Left ventricle myocardium superior (tissue), 1 donor: Measurements from ENCODE around the gene CAPZA1. TPM values are rescaled to one million over a fixed set of nuclear protein-coding genes. Genes with fewer than 3 reads are reported as not detected.

Source experiments
- ATAC-seq: fragments of 200-7000 bp; cut with Tn5 transposase; one replicate; pipeline ENCODE4 v1.9.1; 2020; ENCODE audit warnings: mild to moderate bottlenecking, moderate library complexity
- DNase-seq: peaks from one replicate; pipeline ENCODE4 v3.0.0-alpha.2; 2020
- intact Hi-C: fragments of 100-400 bp; cut with micrococcal nuclease; formaldehyde crosslinking; loops from one replicate; pipeline ENCODE4 v1.11.0; 2022
- total RNA-seq: library from RNA; stranded (reverse); fragmentation: NEBNext Ultra II Directional; extraction: Animal tissue kit (Norgen Biotek cat#: 25700); gene quantifications from one replicate; pipeline ENCODE4 v1.2.1, GENCODE V29; 2021
- donor health status: DM: no; HTN: yes; CAD: no; lungs with severe emphysema.

The CAPZA1 gene
- total RNA-seq, 1 donor from 2014 or later, result 24.1 TPM

GRCh38 chr1:112708002-112708448, 88.4 kb downstream of the CAPZA1 start:
- DNase-seq (no peak), ATAC-seq (no peak)
- intact Hi-C loops, result loop anchor here (10.0 kb wide), 1 partner anchor 313 kb away; the partner anchor contains the start of gene CTTNBP2NL

GRCh38 chr1:112708489-112708888, 88.9 kb downstream of the CAPZA1 start:
- intact Hi-C loops, result loop anchor here (10.0 kb wide), 1 partner anchor 314 kb away; the partner anchor contains the start of gene CTTNBP2NL
- ATAC-seq (no peak), DNase-seq (no peak)

GRCh38 chr1:112710159-112710558, 90.5 kb downstream of the CAPZA1 start:
- ATAC-seq, result no peak
- intact Hi-C loops, result no loop called here
- DNase-seq, result no peak

- ATAC-seq, result no peak
- no peak for DNase-seq
- intact Hi-C loops, result no loop called here
Observed at GRCh38 chr1:112710586-112710985, 91.0 kb downstream of the CAPZA1 start.

- intact Hi-C loops, result no loop called here
- ATAC-seq, result no peak
- no peak for DNase-seq
Observed at GRCh38 chr1:112711041-112711440, 91.4 kb downstream of the CAPZA1 start.

- intact Hi-C loops, result no loop called here
- DNase-seq (no peak), ATAC-seq (no peak)
Observed at GRCh38 chr1:112711670-112712069, 92.0 kb downstream of the CAPZA1 start.

- ATAC-seq (no peak), DNase-seq (no peak)
- intact Hi-C loops, result no loop called here
Observed at GRCh38 chr1:112712191-112712590, 92.6 kb downstream of the CAPZA1 start.

GRCh38 chr1:112712701-112713128, 93.1 kb downstream of the CAPZA1 start:
- intact Hi-C loops, result no loop called here
- DNase-seq (no peak), ATAC-seq (no peak)

GRCh38 chr1:112713466-112714312, 94.1 kb downstream of the CAPZA1 start:
- ATAC-seq, result no peak
- intact Hi-C loops, result no loop called here

GRCh38 chr1:112714313-112715263, 95.0 kb downstream of the CAPZA1 start:
- peak; percentile 48 for DNase-seq
- peak; percentile 14 for ATAC-seq
- intact Hi-C loops, result loop anchor here (5.0 kb wide), 1 partner anchor 88 kb away; no protein-coding TSS in a partner anchor

More at GRCh38 chr1:112713466-112714312, 94.1 kb downstream of the CAPZA1 start:
- DNase-seq, result peak; percentile 48

GRCh38 chr1:112715264-112716053, 95.8 kb downstream of the CAPZA1 start, which contains the start of gene PPM1J:
Gene PPM1J, minus strand, starts transcription at chr1:112715332. Its CDS starts 31 bp downstream, at chr1:112715301.
- intact Hi-C loops, result loop anchor here (5.0 kb wide), 1 partner anchor 87 kb away; no protein-coding TSS in a partner anchor
- DNase-seq (peak; percentile 99), ATAC-seq (peak; percentile 87)

GRCh38 chr1:112716133-112716720, 96.6 kb downstream of the CAPZA1 start:
- peak; percentile 86 for DNase-seq
- ATAC-seq, result peak; percentile 78
- intact Hi-C loops, result loop anchor here (5.0 kb wide), 1 partner anchor 86 kb away; no protein-coding TSS in a partner anchor

- intact Hi-C loops, result loop anchor here (5.0 kb wide), 1 partner anchor 85 kb away; no protein-coding TSS in a partner anchor
- no peak for ATAC-seq
- no peak for DNase-seq
Observed at GRCh38 chr1:112717263-112717873, 97.7 kb downstream of the CAPZA1 start.

- peak; percentile 8 for ATAC-seq
- intact Hi-C loops, result loop anchor here (5.0 kb wide), 1 partner anchor 83 kb away; no protein-coding TSS in a partner anchor
- peak; percentile 88 for DNase-seq
Observed at GRCh38 chr1:112718691-112719418, 99.2 kb downstream of the CAPZA1 start.

- ATAC-seq, result no peak
- DNase-seq, result no peak
- intact Hi-C loops, result loop anchor here (5.0 kb wide), 1 partner anchor 83 kb away; no protein-coding TSS in a partner anchor
Observed at GRCh38 chr1:112719706-112720105, 100.1 kb downstream of the CAPZA1 start.

GRCh38 chr1:112720800-112721199, 101.2 kb downstream of the CAPZA1 start:
- intact Hi-C loops, result no loop called here
- ATAC-seq (no peak), DNase-seq (no peak)
